Duodenal mucosa (tissue), 2 donors: ENCODE results near the gene NLK.
"Not testable (repeated sequence)": the region's sequence is repeated elsewhere in the genome, so short reads cannot be mapped to it uniquely, and the experiment has no call there.

Source experiments
- H3K27ac ChIP-seq: one replicate; pipeline ENCODE4 v1.7.0; 2013; ENCODE audit warnings: low read depth, low read length
- H3K27me3 ChIP-seq, 2 donors: one replicate each; pipeline ENCODE4 v1.7.0; 2013; ENCODE audit warnings: low read length in 2 of 2, control low read depth in 1 of 2; ENCODE audit not compliant: insufficient read depth in 2 of 2, control insufficient read depth in 1 of 2
- H3K36me3 ChIP-seq, 2 donors: one replicate each; pipeline ENCODE4 v1.7.0; 2013; ENCODE audit warnings: low read length in 2 of 2, control low read depth in 1 of 2; ENCODE audit not compliant: insufficient read depth in 2 of 2, control insufficient read depth in 1 of 2
- H3K4me1 ChIP-seq, 2 donors: one replicate each; pipeline ENCODE4 v1.7.0; 2013; ENCODE audit warnings: low read length in 2 of 2, control low read depth in 1 of 2; ENCODE audit not compliant: insufficient read depth in 2 of 2, control insufficient read depth in 1 of 2
- H3K4me3 ChIP-seq, 2 donors: one replicate each; pipeline ENCODE4 v1.7.0; 2013; ENCODE audit warnings: low read length in 2 of 2, low read depth in 1 of 2
- H3K9ac ChIP-seq, 2 donors: one replicate each; pipeline ENCODE4 v1.7.0; 2013; ENCODE audit warnings: low read length in 2 of 2, low read depth in 1 of 2
- H3K9me3 ChIP-seq, 2 donors: one replicate each; pipeline ENCODE4 v1.7.0; 2013; ENCODE audit warnings: low read length in 2 of 2, control low read depth in 1 of 2; ENCODE audit not compliant: control insufficient read depth in 1 of 2

The NLK gene

GRCh38 chr17:28240688-28241340, 198.3 kb downstream of the NLK start:
- H3K9ac ChIP-seq, result no peak overlapping the region
- no peak overlapping the region for H3K27ac ChIP-seq
- no peaks in the 10 kb centered on the region for H3K4me1 ChIP-seq
- H3K4me3 ChIP-seq, result no peak overlapping the region
- H3K27me3 ChIP-seq, result no peaks in the 10 kb centered on the region
- H3K9me3 ChIP-seq, result no peaks in the 10 kb centered on the region
- no peaks in the 10 kb centered on the region for H3K36me3 ChIP-seq

GRCh38 chr17:28242791-28243190, 200.3 kb downstream of the NLK start:
- Histone ChIP-seq H3K36me3 (no peaks in the 10 kb centered on the region), H3K9me3 (no peaks in the 10 kb centered on the region)

GRCh38 chr17:28243268-28243667, 200.8 kb downstream of the NLK start:
- H3K4me3 ChIP-seq, H3K27me3 ChIP-seq, H3K27ac ChIP-seq, H3K36me3 ChIP-seq, H3K9ac ChIP-seq, H3K4me1 ChIP-seq, H3K9me3 ChIP-seq: not testable (repeated sequence)

More at GRCh38 chr17:28242791-28243190, 200.3 kb downstream of the NLK start:
- H3K4me1 ChIP-seq, result no peaks in the 10 kb centered on the region
- no peak overlapping the region for H3K9ac ChIP-seq
- no peaks in the 10 kb centered on the region for H3K27me3 ChIP-seq
- no peak overlapping the region for H3K4me3 ChIP-seq
- H3K27ac ChIP-seq, result no peak overlapping the region

GRCh38 chr17:28244446-28244845, 202.0 kb downstream of the NLK start:
- Histone ChIP-seq H3K36me3 (no peaks in the 10 kb centered on the region), H3K4me1 (no peaks in the 10 kb centered on the region), H3K4me3 (no peak overlapping the region), H3K27ac (no peak overlapping the region), H3K9ac (no peak overlapping the region), H3K27me3 (no peaks in the 10 kb centered on the region), H3K9me3 (no peaks in the 10 kb centered on the region)
